GM19099 (cell line): ENCODE data around the gene MINPP1.

Experiments
- POLR2A ChIP-seq: IDR thresholded peaks from 3 replicates; pipeline ENCODE4 v1.6.1; 2011; ENCODE audit warnings: low read depth; ENCODE audit not compliant: insufficient read length; ENCODE audit errors: extremely low read depth

MINPP1 gene

DNA sequence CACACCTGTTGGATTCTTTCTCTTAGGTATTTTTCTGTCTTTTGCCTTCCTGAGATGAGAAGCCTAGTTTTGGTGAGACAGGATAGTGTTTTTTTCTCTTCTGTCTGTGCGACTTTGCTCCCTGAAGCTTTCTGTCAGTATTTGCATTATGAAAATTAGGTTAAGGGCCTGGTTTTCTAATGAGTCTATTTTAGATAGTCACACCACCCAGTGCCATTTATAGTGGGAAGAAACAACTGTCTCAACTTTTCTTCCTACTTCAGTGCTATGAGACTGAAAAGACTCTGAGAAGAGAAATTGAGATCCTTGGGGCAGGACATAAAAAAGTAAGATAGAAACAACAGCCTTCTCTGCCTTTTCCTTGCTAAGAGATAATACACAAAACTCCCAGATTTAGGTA, 53.6 kb downstream of the MINPP1 start:
- no peak for TF ChIP-seq POLR2A

DNA sequence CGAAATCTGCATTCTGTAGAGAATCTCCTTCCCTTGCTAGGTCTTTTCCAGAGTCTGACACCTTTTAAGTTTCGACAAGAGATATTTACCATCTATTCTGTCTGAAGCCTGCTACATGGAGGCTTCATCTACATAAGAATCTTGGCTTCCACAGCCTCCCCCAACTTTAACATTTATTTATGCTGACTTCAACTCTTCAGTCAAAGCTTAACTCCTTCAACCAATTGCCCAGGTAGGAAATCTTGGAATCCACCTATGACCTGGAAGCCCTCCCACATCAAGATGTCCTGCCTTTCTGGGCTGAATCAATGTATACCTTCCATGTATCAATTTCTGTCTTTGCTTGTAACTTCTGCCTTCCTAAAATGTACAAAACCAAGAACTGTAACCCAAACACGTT, 54.7 kb downstream of the MINPP1 start:
- no peak for TF ChIP-seq POLR2A

DNA sequence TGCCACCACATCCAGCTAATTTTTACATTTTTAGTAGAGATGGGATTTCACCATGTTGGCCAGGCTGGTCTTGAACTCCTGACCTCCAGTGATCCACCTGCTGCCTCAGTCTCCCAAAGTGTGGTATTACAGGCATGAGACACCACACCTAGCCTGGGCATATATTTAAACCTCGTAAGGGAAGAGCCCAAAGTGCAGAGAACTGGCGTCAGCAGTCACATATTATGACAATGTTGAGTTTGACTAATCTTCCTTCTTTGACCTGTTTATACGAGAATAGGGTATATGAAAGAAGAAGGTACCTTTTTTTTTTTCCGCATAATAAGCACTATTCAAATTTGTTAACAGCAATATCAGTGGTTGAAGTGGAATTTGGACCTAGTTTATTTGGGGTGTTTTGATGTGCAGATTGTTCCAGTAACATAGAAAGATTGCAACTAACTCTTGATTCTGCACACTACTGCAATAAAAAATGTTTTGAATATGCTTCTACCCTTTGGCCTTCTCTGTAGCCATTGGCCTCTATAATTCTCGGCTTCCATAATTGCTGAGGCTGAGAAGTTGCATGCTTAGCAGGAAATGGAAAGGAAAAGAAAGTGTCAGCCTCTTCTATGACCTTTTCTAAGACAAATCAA, 55.9 kb downstream of the MINPP1 start:
- TF ChIP-seq POLR2A, result no peak

DNA sequence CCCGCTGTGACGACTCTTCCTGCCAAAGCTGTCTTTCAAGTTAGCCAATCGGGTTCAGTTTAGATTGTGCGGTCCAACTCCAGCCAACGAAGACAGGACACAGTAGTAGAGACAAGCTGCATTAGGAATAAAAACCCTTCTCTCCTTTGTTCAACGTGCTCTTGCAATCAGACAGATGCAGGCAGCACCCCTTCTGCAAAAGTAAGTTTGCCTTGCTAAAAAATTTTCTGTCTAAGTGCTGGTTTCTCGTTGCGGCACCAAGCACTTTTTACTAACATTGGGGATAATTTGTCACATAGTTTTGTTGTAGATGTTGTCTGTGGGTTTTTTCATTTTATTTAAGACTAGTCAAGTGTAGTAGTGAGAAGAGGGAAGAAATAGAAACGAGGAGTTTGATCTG, 58.1 kb downstream of the MINPP1 start:
- no peak for TF ChIP-seq POLR2A

DNA sequence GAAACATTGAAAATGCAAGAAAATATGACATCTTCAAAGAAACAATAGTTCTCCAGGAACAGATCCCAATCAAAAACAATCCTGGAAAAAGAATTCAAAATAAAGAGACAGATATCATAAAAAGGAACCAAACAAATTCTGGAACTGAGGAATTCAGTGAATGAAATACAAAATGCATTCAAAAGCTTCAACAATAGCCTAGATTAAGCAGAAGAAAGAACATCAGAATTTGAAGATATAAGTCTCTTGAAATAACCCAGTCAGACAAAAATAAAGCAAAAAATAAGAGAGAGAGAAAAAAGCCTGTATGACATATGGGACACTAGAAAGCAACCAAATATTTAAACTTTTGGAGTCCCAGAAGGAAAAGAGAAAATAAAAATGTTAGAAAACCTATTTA, 60.3 kb downstream of the MINPP1 start:
- no peak for TF ChIP-seq POLR2A

DNA sequence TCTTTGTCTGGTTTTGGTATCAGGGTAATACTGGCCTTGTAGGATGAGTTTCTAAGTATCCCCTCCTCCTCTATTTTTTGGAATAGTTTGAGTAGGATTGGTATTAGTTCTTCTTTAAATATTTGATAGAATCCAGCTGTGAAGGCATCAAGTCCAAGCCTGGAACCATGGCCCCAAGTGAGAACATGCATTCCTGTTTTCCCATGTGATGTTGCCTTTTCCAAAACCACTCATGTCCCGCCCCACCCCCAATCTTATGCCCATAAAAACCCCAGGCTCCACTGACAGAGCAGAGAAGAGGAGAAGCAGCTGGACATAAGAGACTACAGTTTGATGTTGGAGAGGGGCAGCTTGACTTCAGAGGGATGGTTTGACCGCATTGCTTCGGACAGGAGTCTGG, 71.2 kb downstream of the MINPP1 start:
- no peak for TF ChIP-seq POLR2A

DNA sequence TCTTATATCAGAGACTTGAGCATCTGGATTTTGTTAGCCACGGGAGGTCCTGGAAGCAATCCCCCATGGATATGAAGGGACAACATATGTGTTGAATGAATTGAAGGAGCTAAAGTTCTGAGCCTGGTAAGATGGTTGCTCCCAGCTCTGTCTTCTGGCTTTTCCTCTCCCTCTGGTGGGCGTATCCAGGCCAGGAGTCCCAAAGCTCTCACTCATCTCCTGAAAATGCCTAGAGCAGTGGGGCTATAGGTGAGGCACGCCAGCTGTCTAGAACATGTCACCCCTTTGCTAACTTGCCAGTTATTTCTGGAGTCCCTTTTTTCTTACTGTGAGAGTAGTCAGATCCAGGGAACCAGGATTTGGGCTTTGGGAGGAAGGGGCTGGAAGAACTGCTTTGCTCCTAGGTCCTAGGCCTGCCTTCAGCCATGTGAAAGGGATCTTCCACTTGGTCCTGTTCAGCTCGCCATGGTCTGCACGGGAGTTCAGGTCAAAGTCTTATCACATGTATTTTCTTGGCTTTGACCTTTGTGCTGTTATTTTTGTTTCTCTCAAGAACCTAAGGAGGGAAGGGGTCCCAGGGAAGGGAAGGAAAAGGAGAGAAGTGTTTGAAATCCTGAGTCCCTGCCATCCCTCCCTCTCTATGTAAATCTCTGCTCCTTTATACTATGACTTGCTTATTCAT, 73.6 kb downstream of the MINPP1 start:
- no peak for TF ChIP-seq POLR2A

DNA sequence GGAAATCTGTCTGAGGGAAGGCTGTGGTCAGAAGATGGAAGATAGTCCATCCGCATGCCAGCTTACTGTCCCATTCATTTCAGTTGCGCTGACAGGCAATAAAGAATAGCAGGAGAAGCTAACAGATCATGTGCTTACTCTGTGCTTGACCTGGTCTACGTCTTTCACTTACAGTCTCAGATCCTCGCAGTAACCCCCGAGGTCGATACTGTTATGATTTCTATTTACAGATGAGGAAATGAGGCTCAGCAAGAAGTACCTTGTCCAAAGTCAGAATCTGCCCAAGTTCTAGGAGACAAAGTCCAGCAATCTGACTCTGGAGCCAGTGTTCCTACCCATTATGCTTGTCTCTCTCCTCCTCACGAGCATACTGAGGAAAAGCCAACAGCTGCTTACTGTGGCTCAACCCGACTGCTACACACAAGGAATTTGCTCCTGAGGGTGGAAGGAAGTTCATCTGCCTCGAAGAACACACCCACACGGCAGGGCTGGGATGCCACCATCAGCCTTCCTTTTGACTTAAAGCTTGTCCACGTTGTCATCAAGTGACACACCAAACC, 74.2 kb downstream of the MINPP1 start:
- no peak for TF ChIP-seq POLR2A

DNA sequence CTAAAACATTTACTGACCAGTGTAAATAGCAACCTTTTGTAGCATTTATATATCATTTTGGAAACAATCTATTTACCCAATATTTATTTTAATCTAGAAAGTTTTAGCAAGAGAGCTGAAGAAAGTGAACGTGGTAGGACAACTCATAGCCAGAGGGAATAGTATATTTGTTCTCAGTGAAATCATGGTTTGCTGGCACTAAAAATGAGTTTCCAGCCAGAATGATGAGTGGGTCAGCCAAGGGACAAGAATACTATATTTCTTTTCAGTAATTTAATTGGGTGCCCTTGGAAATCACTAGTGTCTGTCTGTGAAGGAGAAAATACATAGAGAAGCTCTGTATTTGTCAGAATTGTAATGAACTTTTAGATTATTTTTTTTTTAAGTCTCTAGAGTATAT, 74.9 kb downstream of the MINPP1 start:
- no peak for TF ChIP-seq POLR2A

DNA sequence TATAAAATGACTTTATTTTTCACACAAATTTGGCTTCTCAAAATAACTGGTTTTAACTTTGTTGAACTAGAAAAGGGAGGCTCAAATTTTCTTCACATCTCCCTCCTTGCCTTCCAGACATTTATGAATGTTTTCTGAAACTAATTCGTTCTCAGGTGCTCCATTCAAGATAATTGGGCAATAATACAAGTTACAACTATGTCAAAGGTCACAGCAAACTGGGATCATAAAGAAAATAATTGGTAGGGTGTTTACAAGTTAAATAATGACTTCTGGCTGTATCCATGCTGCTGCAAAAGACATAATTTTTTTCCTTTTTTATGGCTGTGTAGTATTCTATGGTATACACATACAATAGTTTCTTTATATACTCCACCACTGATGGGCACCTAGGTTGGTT, 75.3 kb downstream of the MINPP1 start:
- no peak for TF ChIP-seq POLR2A

DNA sequence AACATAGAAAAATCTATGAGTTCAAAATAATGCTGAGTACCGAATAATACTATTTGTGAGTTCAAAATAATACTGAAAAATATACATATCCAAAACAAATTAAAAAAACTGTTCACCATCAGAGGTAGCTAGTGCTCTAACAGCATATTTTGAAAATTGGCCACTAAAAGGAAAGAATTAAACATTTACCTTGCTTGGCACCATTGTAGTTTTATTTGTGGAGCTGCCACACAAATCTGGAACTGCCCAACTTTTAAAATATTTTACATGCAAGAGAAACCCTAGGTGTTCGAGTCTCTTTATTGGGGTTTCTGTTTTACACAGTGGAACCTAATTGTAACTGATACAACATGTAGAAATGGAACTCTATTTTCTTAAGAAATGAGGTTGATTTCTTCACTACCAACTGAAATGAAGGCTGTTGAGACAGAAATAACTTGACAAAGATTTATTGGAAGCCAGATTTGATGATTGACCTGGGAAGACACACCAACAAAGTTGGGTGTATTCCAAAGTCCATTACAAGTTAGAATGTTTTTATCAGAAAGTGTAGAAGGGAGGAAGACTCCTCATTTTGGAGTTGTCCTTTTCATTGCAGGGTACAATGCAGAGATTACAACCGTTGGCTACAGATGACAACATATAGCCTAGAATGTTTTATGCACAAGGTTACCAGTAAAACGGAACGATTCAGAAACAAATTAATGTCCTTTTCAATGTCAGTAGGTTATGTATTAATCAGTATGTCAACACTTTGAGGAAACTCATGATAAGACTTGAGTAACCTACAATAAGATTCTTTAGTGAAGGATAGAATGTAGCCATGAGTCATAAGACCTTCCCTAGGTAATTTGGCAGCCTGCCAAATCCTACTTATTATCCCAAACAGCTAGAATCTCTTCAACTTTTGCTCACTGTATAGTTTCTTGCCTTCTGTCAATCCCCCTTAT, 81.1 kb downstream of the MINPP1 start:
- TF ChIP-seq POLR2A, result no peak

DNA sequence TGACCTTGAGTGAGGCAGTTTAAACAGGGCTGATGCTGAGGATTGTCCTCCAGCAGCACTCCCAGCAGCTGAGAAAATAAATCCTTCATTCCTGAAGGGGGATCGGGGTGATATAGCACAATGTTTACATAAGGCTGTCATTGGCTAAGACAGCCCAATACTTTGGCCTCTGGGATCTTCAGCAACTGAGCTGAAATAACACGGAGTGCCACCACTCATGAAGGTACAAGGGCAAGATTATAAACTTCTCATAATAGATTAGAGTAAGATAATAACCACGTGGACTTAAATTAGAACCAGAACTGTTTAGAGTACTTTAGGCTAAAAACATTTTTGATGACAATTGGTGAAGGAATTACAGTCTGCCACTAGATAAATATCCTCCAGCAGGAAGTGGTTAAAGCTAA, 85.0 kb downstream of the MINPP1 start:
- TF ChIP-seq POLR2A, result no peak

DNA sequence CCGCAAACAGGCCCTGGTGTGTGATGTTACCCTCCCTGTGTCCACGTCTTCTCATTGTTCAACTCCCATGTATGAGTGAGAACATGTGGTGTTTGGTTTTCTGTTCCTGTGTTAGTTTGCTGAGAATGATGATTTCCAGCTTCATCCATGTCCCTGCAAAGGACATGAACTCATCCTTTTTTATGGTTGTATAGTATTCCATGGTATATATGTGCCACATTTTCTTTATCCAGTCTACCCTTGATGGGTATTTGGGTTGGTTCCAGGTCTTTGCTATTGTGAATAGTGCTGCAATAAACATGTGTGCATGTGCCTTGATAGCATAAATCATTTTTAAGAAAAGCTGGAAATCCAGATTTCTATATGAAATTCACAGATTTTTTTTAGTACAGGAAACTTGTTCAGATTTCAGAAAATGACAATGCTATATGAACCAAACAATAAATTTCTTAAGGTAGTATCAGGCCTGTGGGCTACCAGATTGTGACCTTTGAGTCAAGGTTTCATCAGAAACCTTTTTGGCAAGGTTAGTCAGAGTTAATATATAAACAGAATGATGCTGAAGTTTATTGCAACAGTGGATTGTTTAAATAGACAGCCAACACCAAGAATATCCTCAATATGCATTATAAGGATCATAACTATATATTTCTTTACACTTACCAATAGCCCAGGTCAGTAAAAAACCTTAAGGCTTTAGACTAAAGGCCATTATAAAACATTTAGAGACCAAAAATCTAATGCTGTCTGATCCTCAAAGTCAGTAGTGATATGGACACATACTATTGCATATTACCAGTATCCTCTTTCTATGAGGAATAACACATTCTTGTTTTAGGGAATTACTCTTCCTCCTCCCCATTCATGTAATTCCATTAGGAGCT, 86.3 kb downstream of the MINPP1 start:
- TF ChIP-seq POLR2A, result no peak

DNA sequence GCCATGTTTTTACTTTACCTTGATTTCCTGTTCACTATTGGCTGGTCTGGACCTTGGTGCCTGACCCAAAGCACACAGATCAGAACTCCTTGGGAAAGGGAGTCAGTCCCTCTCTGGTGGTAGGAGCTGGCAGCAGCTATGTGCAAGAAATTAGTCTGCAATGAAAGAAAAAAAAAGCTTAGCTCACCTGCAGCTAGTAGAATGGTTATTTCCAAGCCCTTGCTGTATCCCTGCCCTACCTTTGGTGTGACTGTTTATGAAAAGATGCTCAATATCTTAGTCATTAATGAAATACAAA, 86.8 kb downstream of the MINPP1 start:
- no peak for TF ChIP-seq POLR2A

DNA sequence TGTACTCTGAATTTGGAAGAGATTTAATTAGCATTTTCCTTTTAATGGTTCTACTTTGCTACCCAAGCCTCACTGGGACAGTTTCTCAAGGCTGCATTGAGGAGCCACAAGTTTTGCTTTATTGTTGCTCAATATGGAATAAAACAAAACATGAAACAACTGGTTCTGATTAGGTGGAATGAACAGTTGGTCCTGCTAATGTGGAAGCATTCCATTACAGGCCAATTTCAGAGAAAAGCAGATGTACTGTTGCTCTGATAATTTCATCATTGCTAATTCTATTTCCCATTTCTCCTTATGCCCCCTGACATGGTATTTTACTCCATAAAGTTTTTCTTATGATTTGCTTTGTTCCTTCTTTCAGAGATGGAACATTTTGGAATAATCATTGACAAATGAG, 89.0 kb downstream of the MINPP1 start:
- TF ChIP-seq POLR2A, result no peak

DNA sequence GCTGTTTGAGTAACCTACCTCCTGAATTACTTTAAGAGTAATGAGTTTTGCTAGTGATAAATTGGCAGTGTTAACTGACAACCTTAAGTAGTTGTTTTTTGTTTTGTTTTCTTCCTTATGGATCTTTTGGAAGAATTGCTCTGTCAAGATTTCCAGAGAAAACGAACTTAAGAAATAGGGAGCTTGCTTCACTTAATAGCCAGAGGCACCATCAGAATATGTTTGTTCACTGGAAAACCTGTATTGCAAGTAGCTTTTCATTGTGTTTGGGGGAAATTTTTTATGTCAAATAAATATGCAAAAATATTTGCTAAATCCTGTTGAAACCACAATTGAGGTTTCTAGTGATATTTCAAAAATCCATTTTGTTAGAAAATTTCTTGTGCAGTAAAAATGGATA, 89.5 kb downstream of the MINPP1 start:
- TF ChIP-seq POLR2A, result no peak

DNA sequence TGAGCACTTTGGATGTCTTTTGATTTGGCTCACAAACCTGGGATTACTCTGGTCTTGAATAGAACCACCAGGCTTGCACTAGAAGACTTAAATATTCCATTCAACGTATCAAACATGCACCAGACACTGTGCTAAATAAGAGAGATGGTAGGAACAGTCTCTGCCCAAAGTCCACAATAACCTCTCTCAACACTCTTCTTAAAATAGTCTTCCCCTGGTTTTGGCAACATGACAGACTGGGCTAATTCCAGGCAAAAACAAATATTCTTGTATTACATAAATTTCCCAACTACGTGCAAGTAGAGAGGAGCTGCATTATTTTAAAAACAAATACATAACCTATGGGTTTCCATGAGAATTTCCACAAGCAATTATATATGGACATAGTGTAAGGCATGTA, 90.2 kb downstream of the MINPP1 start:
- no peak for TF ChIP-seq POLR2A
